22Rv1 (cell line): ENCODE measurements around the gene NUP42.

Experiments used
- ZFX ChIP-seq: fragments of 450-650 bp; IDR thresholded peaks from 2 replicates; pipeline ENCODE4 v1.6.1; 2017; ENCODE audit warnings: antibody characterized with exemption, borderline replicate concordance
- TF ChIP-seq, protein P1 (sequence below): fragments of 450-650 bp; IDR thresholded peaks from 2 replicates; pipeline ENCODE4 v1.5.1; 2017; ENCODE audit warnings: mild to moderate bottlenecking

DNA sequence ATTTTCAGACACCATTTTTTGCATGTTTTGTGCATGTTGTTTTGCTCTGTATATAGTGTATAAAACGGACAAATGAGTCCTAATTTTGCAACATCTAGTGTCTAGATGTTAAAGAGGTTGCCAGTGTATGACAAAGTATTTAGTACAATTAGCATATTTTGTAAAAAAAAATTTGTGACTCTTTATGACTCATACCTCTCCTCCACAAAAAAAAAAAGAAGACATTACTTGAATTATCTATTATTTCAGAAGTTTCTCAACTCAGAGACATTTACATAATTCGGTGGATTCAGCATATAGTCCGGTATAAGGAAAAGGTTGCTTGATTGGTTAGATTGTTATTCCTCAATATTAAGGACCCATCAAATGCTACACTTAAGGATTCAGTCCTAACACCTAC lies 26.0 kb downstream of the NUP42 start:
- TF ChIP-seq, protein P1, sequence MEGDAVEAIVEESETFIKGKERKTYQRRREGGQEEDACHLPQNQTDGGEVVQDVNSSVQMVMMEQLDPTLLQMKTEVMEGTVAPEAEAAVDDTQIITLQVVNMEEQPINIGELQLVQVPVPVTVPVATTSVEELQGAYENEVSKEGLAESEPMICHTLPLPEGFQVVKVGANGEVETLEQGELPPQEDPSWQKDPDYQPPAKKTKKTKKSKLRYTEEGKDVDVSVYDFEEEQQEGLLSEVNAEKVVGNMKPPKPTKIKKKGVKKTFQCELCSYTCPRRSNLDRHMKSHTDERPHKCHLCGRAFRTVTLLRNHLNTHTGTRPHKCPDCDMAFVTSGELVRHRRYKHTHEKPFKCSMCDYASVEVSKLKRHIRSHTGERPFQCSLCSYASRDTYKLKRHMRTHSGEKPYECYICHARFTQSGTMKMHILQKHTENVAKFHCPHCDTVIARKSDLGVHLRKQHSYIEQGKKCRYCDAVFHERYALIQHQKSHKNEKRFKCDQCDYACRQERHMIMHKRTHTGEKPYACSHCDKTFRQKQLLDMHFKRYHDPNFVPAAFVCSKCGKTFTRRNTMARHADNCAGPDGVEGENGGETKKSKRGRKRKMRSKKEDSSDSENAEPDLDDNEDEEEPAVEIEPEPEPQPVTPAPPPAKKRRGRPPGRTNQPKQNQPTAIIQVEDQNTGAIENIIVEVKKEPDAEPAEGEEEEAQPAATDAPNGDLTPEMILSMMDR, result no peak
- no peak for TF ChIP-seq ZFX
